Activated B cell treated with CpG ODN at 0.5 μM for 24 hours (primary cell): Measurements from ENCODE around the gene SYCP2L. TPM values are rescaled to one million over a fixed set of nuclear protein-coding genes. Genes with fewer than 3 reads are reported as not detected.

Experiments
- ATAC-seq: fragments of 200-7000 bp; cut with Tn5 transposase; one replicate; pipeline ENCODE4 v1.10.0; 2021; ENCODE audit warnings: low read depth, mild to moderate bottlenecking, moderate library complexity
- CTCF ChIA-PET: fragments of 350-600 bp; sonication (Branson Sonifier 250); formaldehyde crosslinking; loops from one replicate; lab custom pipeline; 2021; ENCODE audit warnings: antibody characterized with exemption; lab: Charles Lee
- POLR2A ChIA-PET: fragments of 350-600 bp; sonication (Branson Sonifier 250); formaldehyde crosslinking; loops from one replicate; lab custom pipeline; 2021; ENCODE audit warnings: antibody characterized with exemption; lab: Charles Lee
- DNase-seq: peaks from one replicate; pipeline ENCODE4 v3.0.0; 2022
- H3K27ac Mint-ChIP-seq: one replicate; pipeline ENCODE4 v1.8.0; 2020; ENCODE audit warnings: mixed read lengths
- H3K27me3 Mint-ChIP-seq: one replicate; pipeline ENCODE4 v1.8.0; 2021; ENCODE audit warnings: mixed read lengths
- H3K36me3 Mint-ChIP-seq: one replicate; pipeline ENCODE4 v1.8.0; 2021; ENCODE audit warnings: low read depth, mixed read lengths
- H3K4me1 Mint-ChIP-seq: one replicate; pipeline ENCODE4 v1.8.0; 2021; ENCODE audit warnings: mixed read lengths
- H3K4me3 Mint-ChIP-seq: one replicate; pipeline ENCODE4 v1.8.0; 2020; ENCODE audit warnings: mild to moderate bottlenecking, mixed read lengths
- H3K9me3 Mint-ChIP-seq: one replicate; pipeline ENCODE4 v1.8.0; 2020; ENCODE audit warnings: mixed read lengths
- intact Hi-C: fragments of 100-400 bp; cut with micrococcal nuclease; formaldehyde crosslinking; loops from one replicate; pipeline ENCODE4 v1.15.1; 2024
- total RNA-seq: library from RNA; stranded (reverse); gene quantifications from 2 replicates; pipeline ENCODE4 v1.2.3, GENCODE V29; 2022
- TF ChIP-seq, protein P1 (sequence below): fragments of 200-600 bp; IDR thresholded peaks from one replicate; pipeline ENCODE4 v1.8.0; 2022; ENCODE audit warnings: antibody characterized with exemption, mild to moderate bottlenecking

SYCP2L gene
- total RNA-seq, 1 donor from 2014 or later = 0.13 TPM

DNA sequence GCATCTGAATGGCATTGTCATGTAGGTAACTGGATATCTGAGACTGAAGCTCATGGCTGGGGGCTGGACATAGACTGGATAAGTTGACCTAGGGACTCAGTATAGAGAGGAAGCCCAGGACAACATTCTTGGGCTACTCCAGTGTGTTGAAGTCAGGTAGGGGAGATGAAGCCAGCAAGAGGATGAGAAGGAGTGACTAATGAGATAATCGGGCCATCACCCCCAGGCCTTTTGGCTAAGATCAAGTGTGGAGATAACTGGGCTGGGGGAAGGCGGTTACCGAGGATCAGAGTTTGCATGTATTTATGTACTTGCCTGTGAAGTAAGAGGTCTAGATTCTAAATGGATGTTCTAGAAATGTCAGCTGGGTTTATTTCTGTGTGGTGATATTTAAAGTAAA lies 83.9 kb downstream of the SYCP2L start:
- POLR2A ChIA-PET = no interaction called here
- Mint-ChIP-seq H3K4me3 (no peak overlapping the region), H3K27me3 (peaks cover 3% of the 10 kb centered on the region), H3K27ac (no peak overlapping the region), H3K9me3 (peaks cover 15% of the 10 kb centered on the region), H3K4me1 (no peaks in the 10 kb centered on the region), H3K36me3 (no peaks in the 10 kb centered on the region)
- ATAC-seq (no peak), DNase-seq (no peak)
- CTCF ChIA-PET = no interaction called here
- intact Hi-C loops = no loop called here
- TF ChIP-seq, protein P1, sequence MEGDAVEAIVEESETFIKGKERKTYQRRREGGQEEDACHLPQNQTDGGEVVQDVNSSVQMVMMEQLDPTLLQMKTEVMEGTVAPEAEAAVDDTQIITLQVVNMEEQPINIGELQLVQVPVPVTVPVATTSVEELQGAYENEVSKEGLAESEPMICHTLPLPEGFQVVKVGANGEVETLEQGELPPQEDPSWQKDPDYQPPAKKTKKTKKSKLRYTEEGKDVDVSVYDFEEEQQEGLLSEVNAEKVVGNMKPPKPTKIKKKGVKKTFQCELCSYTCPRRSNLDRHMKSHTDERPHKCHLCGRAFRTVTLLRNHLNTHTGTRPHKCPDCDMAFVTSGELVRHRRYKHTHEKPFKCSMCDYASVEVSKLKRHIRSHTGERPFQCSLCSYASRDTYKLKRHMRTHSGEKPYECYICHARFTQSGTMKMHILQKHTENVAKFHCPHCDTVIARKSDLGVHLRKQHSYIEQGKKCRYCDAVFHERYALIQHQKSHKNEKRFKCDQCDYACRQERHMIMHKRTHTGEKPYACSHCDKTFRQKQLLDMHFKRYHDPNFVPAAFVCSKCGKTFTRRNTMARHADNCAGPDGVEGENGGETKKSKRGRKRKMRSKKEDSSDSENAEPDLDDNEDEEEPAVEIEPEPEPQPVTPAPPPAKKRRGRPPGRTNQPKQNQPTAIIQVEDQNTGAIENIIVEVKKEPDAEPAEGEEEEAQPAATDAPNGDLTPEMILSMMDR = no peak

DNA sequence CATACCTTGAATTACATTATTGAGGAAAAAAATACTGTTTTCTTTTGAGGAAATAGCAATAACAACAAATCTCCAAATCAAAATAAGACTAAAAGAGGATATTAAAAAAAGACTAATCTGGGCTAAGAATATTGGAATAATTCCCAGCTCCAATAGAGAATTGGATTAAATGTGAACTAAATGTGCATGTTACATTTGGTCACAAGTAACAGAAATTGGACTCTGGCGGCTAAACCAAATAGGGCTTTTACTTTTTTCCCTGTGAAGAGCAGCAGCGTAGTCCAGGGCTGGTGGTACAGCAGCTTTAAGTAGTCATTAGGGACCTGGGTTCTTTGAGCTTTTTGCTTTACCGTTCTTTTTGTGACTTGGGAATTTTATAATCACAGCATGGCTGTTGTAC lies 85.3 kb downstream of the SYCP2L start:
- no peaks in the 10 kb centered on the region for H3K4me1 Mint-ChIP-seq
- no peak overlapping the region for H3K27ac Mint-ChIP-seq
- no peak for DNase-seq
- H3K9me3 Mint-ChIP-seq = peaks cover 5% of the 10 kb centered on the region
- H3K4me3 Mint-ChIP-seq = no peak overlapping the region
- CTCF ChIA-PET = no interaction called here
- H3K27me3 Mint-ChIP-seq = peaks cover 3% of the 10 kb centered on the region
- intact Hi-C loops = no loop called here
- POLR2A ChIA-PET = no interaction called here
- ATAC-seq = no peak
- TF ChIP-seq, protein P1 = no peak
- H3K36me3 Mint-ChIP-seq = no peaks in the 10 kb centered on the region

DNA sequence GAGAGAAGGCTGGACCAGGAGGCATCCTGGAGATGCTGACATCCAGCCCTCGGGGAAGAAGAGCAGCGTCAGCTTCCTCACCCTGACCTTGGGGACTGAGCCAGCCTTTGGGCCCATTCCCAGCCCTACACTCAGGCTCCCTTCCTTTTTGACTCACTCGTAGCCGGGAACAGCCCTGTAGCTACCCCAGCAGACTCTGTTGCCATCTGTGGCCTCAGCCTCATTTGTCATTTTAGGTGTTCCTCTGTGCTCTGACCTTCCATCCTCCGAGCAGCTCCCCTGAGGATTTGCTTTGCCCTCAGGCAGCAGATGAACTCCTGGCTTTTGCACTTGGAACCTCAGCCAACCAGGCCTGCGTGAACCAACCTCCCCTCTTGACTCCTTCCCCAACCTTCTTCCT lies 89.7 kb downstream of the SYCP2L start:
- intact Hi-C loops = no loop called here
- Mint-ChIP-seq H3K4me3 (no peak overlapping the region), H3K36me3 (no peaks in the 10 kb centered on the region), H3K27ac (no peak overlapping the region), H3K9me3 (peaks cover 3% of the 10 kb centered on the region), H3K27me3 (peaks cover 8% of the 10 kb centered on the region), H3K4me1 (no peaks in the 10 kb centered on the region)
- ChIA-PET POLR2A (no interaction called here), CTCF (no interaction called here)
- TF ChIP-seq, protein P1 = no peak
- DNase-seq (no peak), ATAC-seq (no peak)

DNA sequence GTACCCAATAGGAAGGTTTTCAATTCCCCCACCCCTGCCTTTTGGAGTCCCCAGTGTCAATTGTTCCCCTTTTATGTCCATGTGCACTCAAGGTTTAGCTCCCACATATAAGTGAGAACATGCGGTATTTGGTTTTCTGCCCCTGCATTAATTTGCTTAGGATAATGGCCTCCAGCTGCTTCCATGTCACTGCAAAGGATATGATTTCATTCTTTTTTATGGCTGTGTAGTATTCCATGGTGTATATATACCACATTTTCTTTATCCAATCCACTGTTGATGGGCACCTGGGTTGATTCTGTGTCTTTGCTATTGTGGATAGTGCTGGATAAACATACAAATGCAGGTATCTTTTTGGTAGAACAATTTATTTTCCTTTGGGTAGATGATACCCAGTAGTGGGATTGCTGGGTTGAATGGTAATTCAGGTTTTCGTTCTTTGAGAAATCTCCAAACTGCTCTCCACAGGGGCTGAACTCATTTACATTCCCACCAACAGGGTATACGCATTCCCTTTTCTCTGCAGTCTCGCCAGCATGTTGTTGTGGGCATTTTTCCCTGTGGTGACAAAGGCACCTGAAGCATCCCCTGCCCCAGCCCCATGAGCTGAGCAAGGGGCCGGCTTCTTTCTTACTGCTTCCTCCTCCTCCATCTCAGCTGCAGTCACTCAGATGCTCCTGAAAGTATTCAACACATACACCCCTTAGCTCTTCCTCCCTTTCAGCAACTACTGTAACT lies 90.5 kb downstream of the SYCP2L start:
- no peak overlapping the region for H3K4me3 Mint-ChIP-seq
- intact Hi-C loops = no loop called here
- peaks cover 15% of the 10 kb centered on the region for H3K27me3 Mint-ChIP-seq
- no peaks in the 10 kb centered on the region for H3K4me1 Mint-ChIP-seq
- H3K27ac Mint-ChIP-seq = no peak overlapping the region
- DNase-seq (no peak), ATAC-seq (no peak)
- peaks cover 3% of the 10 kb centered on the region for H3K9me3 Mint-ChIP-seq
- H3K36me3 Mint-ChIP-seq = no peaks in the 10 kb centered on the region
- ChIA-PET POLR2A (no interaction called here), CTCF (no interaction called here)
- TF ChIP-seq, protein P1 = no peak

DNA sequence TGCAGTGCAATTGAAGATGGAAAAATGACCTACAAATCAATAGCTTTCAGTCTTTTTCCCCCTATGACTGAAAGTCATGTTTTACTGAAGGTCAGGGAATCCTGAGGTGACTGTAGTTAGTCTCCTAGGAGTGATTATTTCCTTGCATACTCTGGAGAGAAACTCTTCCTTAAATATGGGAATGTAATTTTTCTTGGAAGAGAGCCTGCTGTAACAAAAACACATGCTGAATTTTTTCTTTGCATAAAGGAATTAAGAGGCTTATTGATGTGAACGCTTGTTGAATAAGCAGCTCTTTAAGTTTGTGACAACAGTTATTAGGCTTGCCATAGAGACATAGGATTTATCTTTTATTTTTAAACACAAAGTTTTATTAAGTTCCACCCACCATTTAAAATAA lies 92.8 kb downstream of the SYCP2L start:
- Mint-ChIP-seq H3K9me3 (peaks cover 4% of the 10 kb centered on the region), H3K27me3 (peaks cover 21% of the 10 kb centered on the region), H3K4me1 (no peaks in the 10 kb centered on the region), H3K27ac (no peak overlapping the region), H3K36me3 (no peaks in the 10 kb centered on the region), H3K4me3 (no peak overlapping the region)
- POLR2A ChIA-PET = no interaction called here
- no peak for DNase-seq
- no peak for ATAC-seq
- TF ChIP-seq, protein P1 = no peak
- intact Hi-C loops = no loop called here
- CTCF ChIA-PET = no interaction called here
